Measurements from ENCODE around the gene JAKMIP2. TPM values are rescaled to one million over a fixed set of nuclear protein-coding genes. Genes with fewer than 3 reads are reported as not detected.

The JAKMIP2 gene
- total RNA-seq, 5 donors from 2014 or later (not counting 1 experiment from before 2014, with no cell fraction given) = 1.8 to 8.3 (median 5.7) TPM

DNA sequence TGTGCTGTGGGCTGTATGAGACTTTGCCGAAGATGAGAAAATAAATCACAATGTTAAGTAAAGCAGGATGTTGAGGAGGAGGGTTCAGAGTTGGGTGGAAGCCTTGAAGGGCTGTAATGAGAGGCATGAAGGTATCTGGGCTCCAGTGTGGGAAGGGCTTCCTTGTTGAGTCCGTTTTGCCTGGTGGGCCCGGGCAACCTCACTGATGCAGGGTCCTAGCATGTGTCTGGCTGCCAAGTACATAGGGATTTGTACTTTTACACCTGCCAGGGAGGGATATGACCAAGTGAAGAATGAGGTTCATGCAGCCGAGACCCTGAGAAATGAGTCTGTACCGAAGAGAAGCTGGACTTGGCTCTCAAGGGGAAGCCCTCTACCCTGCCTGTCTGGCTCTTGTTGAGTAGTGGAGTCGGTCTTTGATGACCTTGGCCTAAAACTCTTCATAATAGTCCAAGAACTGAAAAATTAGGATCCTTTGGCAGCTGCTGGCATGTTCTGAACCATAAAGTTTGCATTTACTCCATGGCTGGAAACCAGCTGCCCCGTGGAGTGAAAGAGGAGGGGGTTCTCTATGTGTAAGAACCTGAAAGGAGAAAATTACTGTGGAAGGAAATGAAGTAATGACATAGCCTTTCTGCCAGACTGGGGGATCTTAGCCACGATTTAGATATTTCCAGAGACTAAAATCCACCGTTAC, 213.7 kb downstream of the JAKMIP2 start:
- H3K27ac Mint-ChIP-seq = no peak overlapping the region
- H3K36me3 ChIP-seq (ENCODE audit: control insufficient read depth in 2 of 2, extremely low read depth in 1 of 2, insufficient read depth in 1 of 2, low read length in 1 of 2) = no peaks in the 10 kb centered on the region
- H3K27me3 Mint-ChIP-seq = no peaks in the 10 kb centered on the region
- no peaks in the 10 kb centered on the region for H3K36me3 Mint-ChIP-seq
- no peaks in the 10 kb centered on the region for H3K4me1 ChIP-seq (ENCODE audit: control insufficient read depth in 1 of 2, extremely low read depth in 1 of 2, insufficient read depth in 2 of 2, low read length in 2 of 2)
- no peak overlapping the region for H3K27ac ChIP-seq (ENCODE audit: low read length)
- no peaks in the 10 kb centered on the region for H3K4me1 Mint-ChIP-seq
- no peaks in the 10 kb centered on the region for H3K9me3 Mint-ChIP-seq
- 88% methylated on average over 5 of the region's 9 CpGs for WGBS (ENCODE audit: insufficient coverage)
- no peaks in the 10 kb centered on the region for H3K9me3 ChIP-seq
- H3K27me3 ChIP-seq (replicated peaks in 1 of 2; ENCODE audit: control insufficient read depth in 2 of 2, extremely low read depth in 1 of 2, insufficient read depth in 2 of 2, low read length in 1 of 2) = no peaks in the 10 kb centered on the region
- DNase-seq (no peak), ATAC-seq (replicated peaks in 1 of 4) (no peak)
- CTCF ChIA-PET = no interaction called here
- no peak overlapping the region for H3K4me3 ChIP-seq (ENCODE audit: control insufficient read depth in 1 of 2, extremely low read depth in 1 of 2, low read length in 1 of 2)
- no peak overlapping the region for H3K4me3 Mint-ChIP-seq
- POLR2A ChIA-PET = no interaction called here

DNA sequence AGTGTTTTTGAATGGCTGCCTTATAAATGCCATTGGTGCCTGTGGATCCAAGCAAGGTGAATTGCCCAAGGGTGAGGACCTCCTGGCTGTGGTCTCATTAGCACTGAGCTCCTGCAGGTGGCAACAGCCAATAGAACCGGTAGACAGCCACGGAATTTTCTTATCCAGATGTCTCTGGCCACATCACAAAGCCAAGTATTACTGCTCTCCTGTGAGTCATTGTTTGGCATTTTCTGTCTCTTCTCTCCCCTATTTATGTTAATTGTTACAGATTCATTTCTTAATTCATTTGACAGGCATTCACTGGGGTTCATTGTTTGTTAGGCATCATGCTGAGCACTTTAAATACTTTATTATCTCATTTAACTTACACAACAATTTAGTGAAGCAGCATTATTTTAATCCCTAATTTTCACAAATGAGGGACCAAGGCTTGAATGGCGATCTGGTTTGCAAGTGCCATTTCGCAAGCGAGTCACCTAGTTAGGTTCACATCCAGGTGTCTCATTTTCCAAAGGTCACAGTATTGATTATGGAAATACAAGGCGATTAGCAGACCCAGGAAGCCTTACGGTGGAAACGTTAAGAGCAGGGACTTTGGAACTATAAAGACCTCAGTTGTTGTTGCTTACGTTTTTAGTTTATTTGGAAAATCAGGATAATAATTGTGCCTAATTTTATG, 214.5 kb downstream of the JAKMIP2 start:
- Histone ChIP-seq H3K27me3 (replicated peaks in 1 of 2; ENCODE audit: control insufficient read depth in 2 of 2, extremely low read depth in 1 of 2, insufficient read depth in 2 of 2, low read length in 1 of 2) (no peaks in the 10 kb centered on the region), H3K9me3 (no peaks in the 10 kb centered on the region), H3K27ac (ENCODE audit: low read length) (no peak overlapping the region), H3K36me3 (ENCODE audit: control insufficient read depth in 2 of 2, extremely low read depth in 1 of 2, insufficient read depth in 1 of 2, low read length in 1 of 2) (no peaks in the 10 kb centered on the region), H3K4me1 (ENCODE audit: control insufficient read depth in 1 of 2, extremely low read depth in 1 of 2, insufficient read depth in 2 of 2, low read length in 2 of 2) (no peaks in the 10 kb centered on the region), H3K4me3 (ENCODE audit: control insufficient read depth in 1 of 2, extremely low read depth in 1 of 2, low read length in 1 of 2) (no peak overlapping the region)
- no peaks in the 10 kb centered on the region for H3K36me3 Mint-ChIP-seq
- WGBS (ENCODE audit: insufficient coverage) = 90% methylated on average over 4 of the region's 9 CpGs
- ChIA-PET CTCF (no interaction called here), POLR2A (no interaction called here)
- H3K27ac Mint-ChIP-seq = no peak overlapping the region
- ATAC-seq (replicated peaks in 1 of 4) (no peak), DNase-seq (no peak)
- H3K4me3 Mint-ChIP-seq = no peak overlapping the region
- H3K9me3 Mint-ChIP-seq = no peaks in the 10 kb centered on the region
- no peaks in the 10 kb centered on the region for H3K4me1 Mint-ChIP-seq
- H3K27me3 Mint-ChIP-seq = no peaks in the 10 kb centered on the region

DNA sequence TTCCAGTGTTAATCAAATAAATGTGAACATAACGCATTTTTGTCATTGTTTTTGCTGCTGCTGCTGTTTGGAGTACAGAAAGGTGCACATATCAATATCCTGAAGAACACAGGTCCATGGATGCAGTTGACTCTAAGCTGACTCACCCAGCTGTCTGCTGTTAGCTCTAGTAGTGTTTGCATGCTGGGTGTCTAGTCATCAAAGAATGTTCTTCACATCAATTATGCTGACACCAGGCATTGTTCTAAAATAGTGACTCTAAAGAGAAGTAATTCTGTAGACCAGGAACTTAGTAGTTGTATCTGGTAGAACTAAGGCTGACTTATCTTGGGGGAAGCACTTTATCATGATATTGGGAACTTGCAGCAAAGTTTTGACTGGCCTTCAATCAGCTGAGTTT, 217.0 kb downstream of the JAKMIP2 start:
- Histone ChIP-seq H3K36me3 (ENCODE audit: control insufficient read depth in 2 of 2, extremely low read depth in 1 of 2, insufficient read depth in 1 of 2, low read length in 1 of 2) (no peaks in the 10 kb centered on the region), H3K4me1 (ENCODE audit: control insufficient read depth in 1 of 2, extremely low read depth in 1 of 2, insufficient read depth in 2 of 2, low read length in 2 of 2) (no peaks in the 10 kb centered on the region), H3K4me3 (ENCODE audit: control insufficient read depth in 1 of 2, extremely low read depth in 1 of 2, low read length in 1 of 2) (no peak overlapping the region), H3K27ac (ENCODE audit: low read length) (no peak overlapping the region), H3K9me3 (no peaks in the 10 kb centered on the region), H3K27me3 (replicated peaks in 1 of 2; ENCODE audit: control insufficient read depth in 2 of 2, extremely low read depth in 1 of 2, insufficient read depth in 2 of 2, low read length in 1 of 2) (no peaks in the 10 kb centered on the region)
- ATAC-seq (replicated peaks in 1 of 4) (no peak), DNase-seq (no peak)
- POLR2A ChIA-PET = no interaction called here
- Mint-ChIP-seq H3K9me3 (no peaks in the 10 kb centered on the region), H3K27me3 (no peaks in the 10 kb centered on the region), H3K36me3 (no peaks in the 10 kb centered on the region), H3K4me1 (no peaks in the 10 kb centered on the region), H3K4me3 (no peak overlapping the region), H3K27ac (no peak overlapping the region)
- WGBS (ENCODE audit: insufficient coverage) = no CpG with 5 or more reads among the region's 1 CpG
- CTCF ChIA-PET = no interaction called here

DNA sequence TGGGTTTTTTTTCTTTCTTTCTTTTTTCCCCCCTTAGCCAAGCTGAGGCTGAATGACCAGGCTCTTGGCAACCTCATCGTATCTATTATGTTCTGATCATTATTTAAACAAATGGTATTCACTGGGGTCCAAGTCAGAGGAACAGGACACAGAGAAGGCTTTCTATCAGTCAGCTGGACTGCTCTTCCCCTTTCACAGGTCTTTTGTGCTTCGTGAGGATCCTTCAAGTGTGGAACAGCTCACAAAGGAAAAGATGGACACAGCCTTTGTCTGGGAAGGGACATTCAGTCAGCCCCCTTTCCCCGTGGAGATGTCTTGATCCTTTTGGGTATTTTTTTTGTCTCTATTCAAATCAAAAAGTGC, 218.4 kb downstream of the JAKMIP2 start:
- H3K4me3 Mint-ChIP-seq = no peak overlapping the region
- H3K27me3 Mint-ChIP-seq = no peaks in the 10 kb centered on the region
- Histone ChIP-seq H3K4me3 (ENCODE audit: control insufficient read depth in 1 of 2, extremely low read depth in 1 of 2, low read length in 1 of 2) (no peak overlapping the region), H3K36me3 (ENCODE audit: control insufficient read depth in 2 of 2, extremely low read depth in 1 of 2, insufficient read depth in 1 of 2, low read length in 1 of 2) (no peaks in the 10 kb centered on the region), H3K27ac (ENCODE audit: low read length) (no peak overlapping the region), H3K27me3 (replicated peaks in 1 of 2; ENCODE audit: control insufficient read depth in 2 of 2, extremely low read depth in 1 of 2, insufficient read depth in 2 of 2, low read length in 1 of 2) (no peaks in the 10 kb centered on the region), H3K9me3 (no peaks in the 10 kb centered on the region), H3K4me1 (ENCODE audit: control insufficient read depth in 1 of 2, extremely low read depth in 1 of 2, insufficient read depth in 2 of 2, low read length in 2 of 2) (no peaks in the 10 kb centered on the region)
- CTCF ChIA-PET = no interaction called here
- H3K9me3 Mint-ChIP-seq = no peaks in the 10 kb centered on the region
- no peak overlapping the region for H3K27ac Mint-ChIP-seq
- no peaks in the 10 kb centered on the region for H3K4me1 Mint-ChIP-seq
- DNase-seq = no peak
- no peaks in the 10 kb centered on the region for H3K36me3 Mint-ChIP-seq
- POLR2A ChIA-PET = no interaction called here
- no peak for ATAC-seq (replicated peaks in 1 of 4)
- WGBS (ENCODE audit: insufficient coverage) = no CpG with 5 or more reads among the region's 3 CpGs

DNA sequence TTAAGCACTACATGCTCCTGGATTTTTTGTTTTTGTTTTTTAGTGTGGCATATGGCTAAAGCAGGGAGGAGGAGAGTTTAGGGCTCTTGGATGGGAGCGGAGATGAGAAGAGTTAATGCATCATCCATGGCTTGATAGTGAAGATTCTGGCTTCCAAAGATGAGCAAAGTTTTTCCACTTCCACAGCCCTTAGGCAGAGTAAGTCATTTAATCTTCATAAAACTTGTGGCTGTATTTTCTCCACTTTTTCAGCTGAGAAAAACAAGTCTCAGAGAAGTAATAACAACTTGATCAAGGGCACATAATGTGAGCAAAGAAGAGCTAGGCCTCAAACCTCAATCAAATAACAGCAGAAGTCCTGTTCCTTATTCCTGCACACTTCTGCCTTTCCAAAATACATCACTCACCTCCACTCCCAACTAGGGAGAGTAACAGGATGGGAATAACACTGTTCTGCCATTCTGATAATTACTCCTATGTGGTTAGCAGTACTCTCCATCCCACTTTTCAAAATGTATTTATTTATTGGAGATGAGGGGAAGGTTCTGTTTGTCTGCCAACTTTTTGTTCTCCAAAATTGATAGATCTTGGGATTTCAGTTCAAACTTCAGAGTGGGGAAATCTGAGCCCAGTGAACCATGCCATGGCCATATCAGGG, 218.9 kb downstream of the JAKMIP2 start:
- Mint-ChIP-seq H3K4me1 (no peaks in the 10 kb centered on the region), H3K9me3 (no peaks in the 10 kb centered on the region)
- CTCF ChIA-PET = no interaction called here

DNA sequence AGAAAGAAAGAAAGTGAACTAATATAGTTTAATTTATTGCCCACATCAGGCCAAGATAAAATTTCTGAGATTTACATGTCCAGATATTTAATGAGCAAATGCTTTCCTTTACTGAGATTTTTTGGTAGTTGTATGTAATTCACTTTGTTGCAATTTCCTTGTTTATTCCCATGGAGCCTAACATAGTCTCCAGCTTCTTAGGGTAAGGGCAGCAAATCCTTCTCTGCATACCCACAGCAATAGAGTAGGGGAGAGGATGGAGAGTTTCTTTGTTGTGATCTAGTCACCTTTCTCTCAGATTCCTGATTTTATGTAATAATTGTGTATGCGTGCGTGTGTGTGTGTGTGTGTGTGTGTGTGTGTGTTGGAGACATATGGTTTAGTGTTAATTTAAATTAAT, 221.1 kb downstream of the JAKMIP2 start:
- Mint-ChIP-seq H3K4me3 (no peak overlapping the region), H3K36me3 (no peaks in the 10 kb centered on the region), H3K9me3 (no peaks in the 10 kb centered on the region), H3K4me1 (no peaks in the 10 kb centered on the region), H3K27ac (no peak overlapping the region), H3K27me3 (no peaks in the 10 kb centered on the region)
- H3K4me1 ChIP-seq (ENCODE audit: control insufficient read depth in 1 of 2, extremely low read depth in 1 of 2, insufficient read depth in 2 of 2, low read length in 2 of 2) = no peaks in the 10 kb centered on the region
- no CpG with 5 or more reads among the region's 2 CpGs for WGBS (ENCODE audit: insufficient coverage)
- no peaks in the 10 kb centered on the region for H3K27me3 ChIP-seq (replicated peaks in 1 of 2; ENCODE audit: control insufficient read depth in 2 of 2, extremely low read depth in 1 of 2, insufficient read depth in 2 of 2, low read length in 1 of 2)
- H3K27ac ChIP-seq (ENCODE audit: low read length) = no peak overlapping the region
- ChIA-PET CTCF (no interaction called here), POLR2A (no interaction called here)
- ATAC-seq (replicated peaks in 1 of 4) (no peak), DNase-seq (no peak)
- H3K4me3 ChIP-seq (ENCODE audit: control insufficient read depth in 1 of 2, extremely low read depth in 1 of 2, low read length in 1 of 2) = no peak overlapping the region
- no peaks in the 10 kb centered on the region for H3K36me3 ChIP-seq (ENCODE audit: control insufficient read depth in 2 of 2, extremely low read depth in 1 of 2, insufficient read depth in 1 of 2, low read length in 1 of 2)
- no peaks in the 10 kb centered on the region for H3K9me3 ChIP-seq

More for the DNA sequence above, 218.9 kb downstream of the JAKMIP2 start:
- H3K27me3 ChIP-seq (replicated peaks in 1 of 2; ENCODE audit: control insufficient read depth in 2 of 2, extremely low read depth in 1 of 2, insufficient read depth in 2 of 2, low read length in 1 of 2) = no peaks in the 10 kb centered on the region
- H3K36me3 ChIP-seq (ENCODE audit: control insufficient read depth in 2 of 2, extremely low read depth in 1 of 2, insufficient read depth in 1 of 2, low read length in 1 of 2) = no peaks in the 10 kb centered on the region
- POLR2A ChIA-PET = no interaction called here
- H3K36me3 Mint-ChIP-seq = no peaks in the 10 kb centered on the region
- H3K9me3 ChIP-seq = no peaks in the 10 kb centered on the region
- no peaks in the 10 kb centered on the region for H3K4me1 ChIP-seq (ENCODE audit: control insufficient read depth in 1 of 2, extremely low read depth in 1 of 2, insufficient read depth in 2 of 2, low read length in 2 of 2)
- no peaks in the 10 kb centered on the region for H3K27me3 Mint-ChIP-seq
- WGBS (ENCODE audit: insufficient coverage) = no CpG with 5 or more reads among the region's 1 CpG
- H3K4me3 ChIP-seq (ENCODE audit: control insufficient read depth in 1 of 2, extremely low read depth in 1 of 2, low read length in 1 of 2) = no peak overlapping the region
- no peak overlapping the region for H3K4me3 Mint-ChIP-seq
- no peak for ATAC-seq (replicated peaks in 1 of 4)
- H3K27ac ChIP-seq (ENCODE audit: low read length) = no peak overlapping the region
- H3K27ac Mint-ChIP-seq = no peak overlapping the region
- no peak for DNase-seq
